ACC112 (cell line): ENCODE measurements around the gene GPAT2.
"Not testable (repeated sequence)": the region's sequence is repeated elsewhere in the genome, so short reads cannot be mapped to it uniquely, and the experiment has no call there.

Experiments
- H2AFZ ChIP-seq: fragments of 200-600 bp; sonication (generic); one replicate; pipeline ENCODE4 v1.6.0; 2017; ENCODE audit warnings: antibody characterized with exemption, low read length; ENCODE audit not compliant: unreplicated experiment
- H3K27ac ChIP-seq: fragments of 200-600 bp; sonication (generic); 2 replicates; pipeline ENCODE4 v1.5.1; 2014; ENCODE audit warnings: low read depth, mild to moderate bottlenecking, antibody characterized with exemption, low read length, moderate library complexity
- H3K27me3 ChIP-seq: fragments of 200-600 bp; sonication (generic); 2 replicates; pipeline ENCODE4 v1.6.1; 2014; ENCODE audit warnings: mild to moderate bottlenecking, antibody characterized with exemption, low read length, moderate library complexity, mixed read lengths; ENCODE audit not compliant: insufficient read depth
- H3K36me3 ChIP-seq: fragments of 200-600 bp; sonication (generic); 2 replicates; pipeline ENCODE4 v1.6.1; 2016; ENCODE audit warnings: mild to moderate bottlenecking, antibody characterized with exemption, low read length, moderate library complexity, mixed read lengths; ENCODE audit not compliant: insufficient read depth
- H3K4me1 ChIP-seq: fragments of 200-600 bp; sonication (generic); one replicate; pipeline ENCODE4 v1.6.1; 2016; ENCODE audit warnings: low read length, mixed read lengths; ENCODE audit not compliant: insufficient read depth, unreplicated experiment, control insufficient read depth
- H3K4me3 ChIP-seq: fragments of 200-600 bp; sonication (generic); 2 replicates; pipeline ENCODE4 v1.5.1; 2014; ENCODE audit warnings: mild to moderate bottlenecking, low read depth, low read length
- H3K79me2 ChIP-seq: fragments of 200-600 bp; sonication (generic); one replicate; pipeline ENCODE4 v1.6.0; 2016; ENCODE audit warnings: low read length; ENCODE audit not compliant: control insufficient read depth, unreplicated experiment, insufficient read depth

Gene GPAT2

GRCh38 chr2:96034792-96035191 is at the start of gene GPAT2:
GPAT2 (minus strand) TSS chr2:96034916; CDS start chr2:96032359, 2,557 bp downstream.
- not testable (repeated sequence) for H3K36me3 ChIP-seq

GRCh38 chr2:96083989-96084857 is 49.5 kb upstream of the GPAT2 start:
- H3K27ac ChIP-seq = no peak overlapping the region
- H3K36me3 ChIP-seq = no peaks in the 10 kb centered on the region
- H3K27me3 ChIP-seq = peaks cover 44% of the 10 kb centered on the region
- H3K79me2 ChIP-seq = no peaks in the 10 kb centered on the region
- H2AFZ ChIP-seq = no peak overlapping the region
- no peak overlapping the region for H3K4me3 ChIP-seq
- H3K4me1 ChIP-seq = no peaks in the 10 kb centered on the region

More at GRCh38 chr2:96034792-96035191, at the start of gene GPAT2:
- H3K4me3 ChIP-seq, H3K4me1 ChIP-seq, H2AFZ ChIP-seq, H3K27ac ChIP-seq, H3K79me2 ChIP-seq, H3K27me3 ChIP-seq: not testable (repeated sequence)

- no peak overlapping the region for H2AFZ ChIP-seq
- H3K27me3 ChIP-seq = peaks cover 37% of the 10 kb centered on the region
- no peak overlapping the region for H3K27ac ChIP-seq
- H3K36me3 ChIP-seq = no peaks in the 10 kb centered on the region
- H3K4me3 ChIP-seq = no peak overlapping the region
- H3K4me1 ChIP-seq = no peaks in the 10 kb centered on the region
- no peaks in the 10 kb centered on the region for H3K79me2 ChIP-seq
Measured at GRCh38 chr2:96083064-96083939, 48.6 kb upstream of the GPAT2 start.

- no peaks in the 10 kb centered on the region for H3K4me1 ChIP-seq
- no peak overlapping the region for H2AFZ ChIP-seq
- no peaks in the 10 kb centered on the region for H3K36me3 ChIP-seq
- no peak overlapping the region for H3K4me3 ChIP-seq
- no peak overlapping the region for H3K27ac ChIP-seq
- no peaks in the 10 kb centered on the region for H3K79me2 ChIP-seq
- H3K27me3 ChIP-seq = peaks cover 28% of the 10 kb centered on the region
Measured at GRCh38 chr2:96082211-96083063, 47.7 kb upstream of the GPAT2 start.

GRCh38 chr2:96081042-96081441 is 46.3 kb upstream of the GPAT2 start:
- no peaks in the 10 kb centered on the region for H3K4me1 ChIP-seq
- peaks cover 18% of the 10 kb centered on the region for H3K27me3 ChIP-seq
- no peak overlapping the region for H2AFZ ChIP-seq
- no peak overlapping the region for H3K27ac ChIP-seq
- no peak overlapping the region for H3K4me3 ChIP-seq
- H3K36me3 ChIP-seq = no peaks in the 10 kb centered on the region
- H3K79me2 ChIP-seq = no peaks in the 10 kb centered on the region

GRCh38 chr2:96075199-96075771 is 40.6 kb upstream of the GPAT2 start:
- Histone ChIP-seq H3K79me2 (no peaks in the 10 kb centered on the region), H3K36me3 (no peaks in the 10 kb centered on the region), H3K4me1 (no peaks in the 10 kb centered on the region), H3K27me3 (peaks cover 37% of the 10 kb centered on the region), H3K4me3 (no peak overlapping the region), H3K27ac (no peak overlapping the region), H2AFZ (no peak overlapping the region)

GRCh38 chr2:96074156-96074555 is 39.4 kb upstream of the GPAT2 start:
- Histone ChIP-seq H3K79me2 (no peaks in the 10 kb centered on the region), H3K4me3 (no peak overlapping the region), H3K36me3 (no peaks in the 10 kb centered on the region), H3K4me1 (no peaks in the 10 kb centered on the region), H3K27me3 (peaks cover 26% of the 10 kb centered on the region), H2AFZ (no peak overlapping the region), H3K27ac (no peak overlapping the region)

GRCh38 chr2:96073170-96073775 is 38.6 kb upstream of the GPAT2 start:
- no peaks in the 10 kb centered on the region for H3K4me1 ChIP-seq
- peaks cover 24% of the 10 kb centered on the region; the same call in 1 of the 2 replicates for H3K27me3 ChIP-seq
- no peaks in the 10 kb centered on the region for H3K36me3 ChIP-seq
- no peak overlapping the region for H3K4me3 ChIP-seq
- H2AFZ ChIP-seq = no peak overlapping the region
- H3K79me2 ChIP-seq = no peaks in the 10 kb centered on the region
- H3K27ac ChIP-seq = no peak overlapping the region

GRCh38 chr2:96072746-96073145 is 38.0 kb upstream of the GPAT2 start:
- peaks cover 24% of the 10 kb centered on the region; the same call in 1 of the 2 replicates for H3K27me3 ChIP-seq
- no peak overlapping the region for H2AFZ ChIP-seq
- H3K79me2 ChIP-seq = no peaks in the 10 kb centered on the region
- H3K4me1 ChIP-seq = no peaks in the 10 kb centered on the region
- no peak overlapping the region for H3K27ac ChIP-seq
- H3K36me3 ChIP-seq = no peaks in the 10 kb centered on the region
- no peak overlapping the region for H3K4me3 ChIP-seq
